GM12878 (cell line): ENCODE results near the gene TBC1D3I. TPM values are rescaled to one million over a fixed set of nuclear protein-coding genes. Genes with fewer than 3 reads are reported as not detected.
"Not testable (repeated sequence)": the region's sequence is repeated elsewhere in the genome, so short reads cannot be mapped to it uniquely, and the experiment has no call there.

Source experiments
- ATAC-seq: fragments of 200-7000 bp; cut with Tn5 transposase; 3 replicates; pipeline ENCODE4 v1.9.1; 2020; ENCODE audit warnings: mild to moderate bottlenecking, moderate library complexity
- BruUV-seq: library from RNA; stranded (reverse); fragments of 400-500 nt; replicated peaks from 2 replicates; lab custom pipeline; 2021; lab: Mats Ljungman, UMichigan
- CTCF ChIA-PET: fragments of 300-600 bp; sonication (Branson Sonifier 250); formaldehyde crosslinking; extraction: SDS; loops from one replicate; lab custom pipeline; 2021; ENCODE audit warnings: inconsistent platforms; lab: Yijun Ruan, JAX
- POLR2A ChIA-PET: fragments of 350-600 bp; formaldehyde crosslinking; extraction: SDS; loops from one replicate; lab custom pipeline; 2021; ENCODE audit warnings: inconsistent platforms; lab: Charles Lee
- RAD21 ChIA-PET: fragments of 300-600 bp; sonication (Branson Sonifier 250); formaldehyde crosslinking; loops from one replicate; lab custom pipeline; 2023; ENCODE audit warnings: antibody characterized with exemption; ENCODE audit not compliant: unreplicated experiment; lab: Charles Lee
- SMC1A ChIA-PET: fragments of 300-600 bp; sonication (Branson Sonifier 250); formaldehyde crosslinking; loops from one replicate; lab custom pipeline; 2023; ENCODE audit not compliant: unreplicated experiment, uncharacterized antibody; lab: Charles Lee
- DNase-seq: peaks from one replicate; pipeline ENCODE4 v3.0.0-alpha.2; 2011; ENCODE audit warnings: low read depth, low spot score
- FAIRE-seq: peaks from 3 replicates; lab custom pipeline; 2011; peaks lifted over from hg19 to GRCh38; lab: Jason Lieb, UNC
- H2AFZ ChIP-seq: 2 replicates; pipeline ENCODE4 v1.6.0; 2011; ENCODE audit warnings: low read depth, low read length, control low read depth; ENCODE audit not compliant: control insufficient read depth
- H3K27ac ChIP-seq: 2 replicates; pipeline ENCODE4 v1.5.1; 2011; ENCODE audit warnings: control low read depth; ENCODE audit not compliant: control insufficient read depth, insufficient read depth
- H3K27me3 ChIP-seq, 2 experiments: replicated peaks in 1 of 2; 2 replicates each; pipeline versions ENCODE4 v1.6.0 to v1.6.1; 2011; ENCODE audit warnings: low read length in 1 of 2; ENCODE audit not compliant: control insufficient read depth in 2 of 2, insufficient read depth in 2 of 2
- H3K36me3 ChIP-seq, 2 experiments: 2 replicates each; pipeline ENCODE4 v1.5.1; 2011; ENCODE audit warnings: low read length in 1 of 2; ENCODE audit not compliant: control insufficient read depth in 2 of 2, insufficient read depth in 2 of 2
- H3K4me1 ChIP-seq: 2 replicates; pipeline ENCODE4 v1.6.1; 2011; ENCODE audit warnings: mild to moderate bottlenecking, low read length, moderate library complexity, mixed read lengths; ENCODE audit not compliant: control insufficient read depth, insufficient read depth
- H3K4me2 ChIP-seq: 2 replicates; pipeline ENCODE4 v1.6.0; 2011; ENCODE audit warnings: control low read depth; ENCODE audit not compliant: control insufficient read depth, insufficient read depth
- H3K4me3 ChIP-seq: fragments of 200-600 bp; sonication (generic); 2 replicates; pipeline ENCODE4 v1.5.1; 2016
- H3K79me2 ChIP-seq: 2 replicates; pipeline ENCODE4 v1.6.0; 2011; ENCODE audit warnings: low read length; ENCODE audit not compliant: control insufficient read depth, insufficient read depth
- H3K9ac ChIP-seq: 2 replicates; pipeline ENCODE4 v1.8.0; 2011; ENCODE audit warnings: low read length, control low read depth, mixed read lengths; ENCODE audit not compliant: control insufficient read depth, insufficient read depth
- H3K9me3 ChIP-seq: replicated peaks from 3 replicates; pipeline ENCODE4 v1.5.1; 2011; ENCODE audit warnings: mild to moderate bottlenecking, low read length; ENCODE audit not compliant: control insufficient read depth, insufficient read depth
- H4K20me1 ChIP-seq: 2 replicates; pipeline ENCODE4 v1.6.0; 2011; ENCODE audit not compliant: control insufficient read depth, insufficient read depth
- WGBS: methylation state at CpG from one replicate; pipeline ENCODE4 v1.1.6; 2016; ENCODE audit warnings: low lambda C conversion rate; ENCODE audit not compliant: insufficient replicate concordance, insufficient coverage; ENCODE audit errors: missing lambda C conversion rate; 5-methylcytosine and 5-hydroxymethylcytosine counted together
- in situ Hi-C: fragments of 300-500 bp; cut with MboI; formaldehyde crosslinking; loops from 9 replicates; pipeline ENCODE4 v1.14.3; 2018; ENCODE audit warnings: mixed read lengths
- intact Hi-C: fragments of 100-400 bp; cut with micrococcal nuclease; formaldehyde crosslinking; loops from one replicate; pipeline ENCODE4 v1.14.2; 2022; ENCODE audit not compliant: unreplicated experiment
- polyA plus RNA-seq, 11 experiments: library from polyadenylated mRNA; depleted of rRNA in 4 of 11; unstranded in 6 of 11; stranded (reverse) in 5 of 11; fragments of >200 nt; fragmentation: Nextera tagmentation in 4 of 11; fragmentation: Illumina TruSeq in 1 of 11; extraction: Ambion mirVana in 4 of 11; extraction: Trizol in 1 of 11; gene quantifications; 1 replicate in 1 of 11; 2 replicates in 10 of 11; pipeline versions ENCODE4 v1.2.1 to v1.2.3, GENCODE V29; 2011 to 2016; ENCODE audit warnings: inconsistent platforms in 2 of 11, missing spikeins in 2 of 11, low read depth in 1 of 11
- total RNA-seq, 4 experiments: library from RNA; depleted of rRNA in 3 of 4; stranded (reverse); fragments of >200 nt in 3 of 4; fragmentation: Illumina TruSeq in 1 of 4; extraction: Trizol in 1 of 4; gene quantifications; 2 replicates each; pipeline versions ENCODE4 v1.2.1 to v1.2.3, GENCODE V29; 2013 to 2021

Gene TBC1D3I
- total and polyA plus RNA-seq, 10 of the 15 experiments (the other 5 are each of a cell fraction or from before 2014, with no cell fraction given): 0.06 to 0.41 TPM; not detected in 8

GRCh38 chr17:36220737-36221580, 43.4 kb downstream of the TBC1D3I start:
- H4K20me1 ChIP-seq, FAIRE-seq, CTCF ChIA-PET, RAD21 ChIA-PET, SMC1A ChIA-PET, BruUV-seq, H2AFZ ChIP-seq, H3K9me3 ChIP-seq, DNase-seq, ATAC-seq, intact Hi-C loops, H3K36me3 ChIP-seq, in situ Hi-C loops, H3K27ac ChIP-seq, POLR2A ChIA-PET, H3K4me1 ChIP-seq, H3K79me2 ChIP-seq, H3K9ac ChIP-seq, H3K27me3 ChIP-seq, H3K4me2 ChIP-seq, H3K4me3 ChIP-seq: not testable (repeated sequence)
- WGBS: 29% methylated on average over 3 of the region's 3 CpGs

- in situ Hi-C loops, POLR2A ChIA-PET: not testable (repeated sequence)
Observed at GRCh38 chr17:36219556-36219955, 44.8 kb downstream of the TBC1D3I start.

GRCh38 chr17:36215406-36216308, 48.7 kb downstream of the TBC1D3I start:
- H3K79me2 ChIP-seq, CTCF ChIA-PET, BruUV-seq, H3K27ac ChIP-seq, H3K4me1 ChIP-seq, intact Hi-C loops, DNase-seq, H3K4me2 ChIP-seq, H4K20me1 ChIP-seq, in situ Hi-C loops, H3K9me3 ChIP-seq, ATAC-seq, H3K27me3 ChIP-seq, RAD21 ChIA-PET, H3K4me3 ChIP-seq, FAIRE-seq, H3K9ac ChIP-seq, POLR2A ChIA-PET, H3K36me3 ChIP-seq, SMC1A ChIA-PET, H2AFZ ChIP-seq: not testable (repeated sequence)
- WGBS: 64% methylated on average over 5 of the region's 7 CpGs

More at GRCh38 chr17:36219556-36219955, 44.8 kb downstream of the TBC1D3I start:
- CTCF ChIA-PET, ATAC-seq, DNase-seq, FAIRE-seq, H4K20me1 ChIP-seq, H3K4me3 ChIP-seq, H3K79me2 ChIP-seq, H3K27ac ChIP-seq, SMC1A ChIA-PET, BruUV-seq, H3K9ac ChIP-seq, H3K9me3 ChIP-seq, RAD21 ChIA-PET, H3K4me2 ChIP-seq, H3K36me3 ChIP-seq, H2AFZ ChIP-seq, intact Hi-C loops, H3K4me1 ChIP-seq, H3K27me3 ChIP-seq: not testable (repeated sequence)
- WGBS: 100% methylated on average over 1 of the region's 1 CpG
